Gastroesophageal sphincter (tissue), 4 donors: ENCODE results near the gene CD300E. TPM values are rescaled to one million over a fixed set of nuclear protein-coding genes. Genes with fewer than 3 reads are reported as not detected.

Source experiments
- ATAC-seq: fragments of 150-250 bp; one replicate; pipeline ENCODE4 v1.9.1; 2016; ENCODE audit warnings: mild to moderate bottlenecking, moderate library complexity
- H3K27ac ChIP-seq, 4 donors: fragments of 200-600 bp; sonication (generic) in 3 of 4; 1 replicate in 3 of 4; 2 replicates in 1 of 4; pipeline ENCODE4 v1.5.1; 2016 to 2019
- H3K27me3 ChIP-seq: fragments of 200-600 bp; sonication (generic); one replicate; pipeline ENCODE4 v1.5.1; 2019
- H3K36me3 ChIP-seq, 2 donors: fragments of 200-600 bp; sonication (generic); one replicate each; pipeline ENCODE4 v1.5.1; 2019; ENCODE audit warnings: control low read depth in 1 of 2
- H3K4me1 ChIP-seq, 3 donors: fragments of 200-600 bp; sonication (generic); 1 replicate in 2 of 3; 2 replicates in 1 of 3; pipeline ENCODE4 v1.5.1; 2016 to 2019; ENCODE audit warnings: control low read depth in 2 of 3
- H3K4me3 ChIP-seq, 2 donors: fragments of 200-600 bp; sonication (generic); one replicate each; pipeline ENCODE4 v1.5.1; 2019; ENCODE audit warnings: mild to moderate bottlenecking in 1 of 2, moderate library complexity in 1 of 2
- H3K9me3 ChIP-seq, 3 donors: fragments of 200-600 bp; sonication (generic); one replicate each; pipeline ENCODE4 v1.5.1; 2017 to 2019; ENCODE audit warnings: control low read depth in 2 of 3
- CTCF ChIP-seq, 4 experiments: fragments of 200-600 bp in 2 of 4; fragments of 450-650 bp in 2 of 4; sonication (generic) in 1 of 4; IDR thresholded peaks; one replicate each; pipeline ENCODE4 v1.5.1; 2017 to 2019; ENCODE audit warnings: antibody characterized with exemption in 4 of 4, mild to moderate bottlenecking in 2 of 4, moderate library complexity in 2 of 4
- EP300 ChIP-seq: sonication (generic); formaldehyde crosslinking; IDR thresholded peaks from one replicate; pipeline ENCODE4 v1.6.1; 2017; ENCODE audit warnings: antibody characterized with exemption, mild to moderate bottlenecking
- POLR2A ChIP-seq, 2 donors: fragments of 450-650 bp; IDR thresholded peaks; one replicate each; pipeline ENCODE4 v1.6.1; 2017; ENCODE audit warnings: antibody characterized with exemption in 2 of 2, mild to moderate bottlenecking in 2 of 2, moderate library complexity in 1 of 2
- POLR2AphosphoS5 ChIP-seq: sonication (generic); formaldehyde crosslinking; IDR thresholded peaks from one replicate; pipeline ENCODE4 v1.6.1; 2017; ENCODE audit warnings: antibody characterized with exemption
- WGBS, 2 donors: methylation state at CpG; one replicate each; pipeline ENCODE4 v1.1.5; 2018; ENCODE audit warnings: low coverage in 1 of 2; 5-methylcytosine and 5-hydroxymethylcytosine counted together
- total RNA-seq, 4 donors: library from RNA; depleted of rRNA; stranded (reverse); fragments of >200 nt; gene quantifications; one replicate each; pipeline ENCODE4 v1.1.0, GENCODE V29; 2016

The CD300E gene
- total RNA-seq, 4 donors from 2014 or later, result 0.16 to 3.9 (median 0.41) TPM

- no peak for ATAC-seq
- Histone ChIP-seq H3K36me3 (no peaks in the 10 kb centered on the region), H3K9me3 (no peaks in the 10 kb centered on the region), H3K4me1 (no peaks in the 10 kb centered on the region), H3K27ac (no peak overlapping the region), H3K27me3 (peaks cover 37% of the 10 kb centered on the region), H3K4me3 (no peak overlapping the region)
- TF ChIP-seq POLR2A (IDR thresholded peaks at IDR 0.05) (no peak), POLR2AphosphoS5 (no peak), CTCF (IDR thresholded peaks at IDR 0.05) (no peak), EP300 (no peak)
- 94% methylated on average over 1 of the region's 1 CpG; no CpG with 5 or more reads in 1 of the 2 donors for WGBS, 2 donors
Observed at GRCh38 chr17:74563358-74563757, 60.2 kb downstream of the CD300E start.

- H3K4me1 ChIP-seq, result no peaks in the 10 kb centered on the region
- 54 to 60% methylated on average over 3 of the region's 3 CpGs for WGBS, 2 donors
- ATAC-seq, result no peak
Observed at GRCh38 chr17:74561586-74561985, 62.0 kb downstream of the CD300E start.

More at GRCh38 chr17:74561586-74561985, 62.0 kb downstream of the CD300E start:
- H3K36me3 ChIP-seq, result no peaks in the 10 kb centered on the region
- H3K27ac ChIP-seq, result no peak overlapping the region
- no peaks in the 10 kb centered on the region for H3K9me3 ChIP-seq
- no peak overlapping the region for H3K4me3 ChIP-seq
- H3K27me3 ChIP-seq, result peaks cover 37% of the 10 kb centered on the region
- no peak for TF ChIP-seq CTCF (IDR thresholded peaks at IDR 0.05)
- no peak for TF ChIP-seq EP300
- TF ChIP-seq POLR2AphosphoS5, result no peak
- no peak for TF ChIP-seq POLR2A (IDR thresholded peaks at IDR 0.05)

Other genes with a start within 250 kb of the CD300E start
- 10 to 100 TPM; 11.3 to 27.2 (median 14.3) TPM for gene GPRC5C, start 191.7 kb downstream of the CD300E start, total RNA-seq
- gene CD300A, start 157.1 kb downstream of the CD300E start, total RNA-seq, result 1 to 10 TPM; 2.0 to 5.8 (median 3.1) TPM
- 1 to 10 TPM in 1 of 4 donors, under 1 TPM in 1, not detected in 2; 0.67 to 1.0 TPM for gene CD300LB, start 92.3 kb downstream of the CD300E start, total RNA-seq
- 1 to 10 TPM in 1 of 4 donors, under 1 TPM in 1, not detected in 2; 0.54 to 2.3 TPM for gene CD300C, start 77.6 kb downstream of the CD300E start, total RNA-seq
- not detected for gene CD300H, start 56.2 kb downstream of the CD300E start, total RNA-seq
- gene CD300LD, start 31.5 kb downstream of the CD300E start, total RNA-seq, result not detected
- under 1 TPM in 1 of 4 donors, not detected in 3; 0.27 TPM for gene CD300LF, start 89.2 kb upstream of the CD300E start, total RNA-seq
- 1 to 10 TPM; 1.2 to 5.1 (median 2.0) TPM for gene RAB37, start 113.5 kb upstream of the CD300E start, total RNA-seq
- gene NHERF1, start 124.9 kb upstream of the CD300E start, total RNA-seq, result 10 to 100 TPM; 10.3 to 25.7 (median 19.9) TPM
- 10 to 100 TPM; 21.7 to 34.7 (median 26.3) TPM for gene NAT9, start 152.6 kb upstream of the CD300E start, total RNA-seq
- gene GRIN2C, start 236.1 kb upstream of the CD300E start, total RNA-seq, result 1 to 10 TPM in 1 of 4 donors, under 1 TPM in 2, not detected in 1; 0.16 to 3.5 (median 0.42) TPM
- gene FDXR, start 249.3 kb upstream of the CD300E start, total RNA-seq, result 1 to 10 TPM; 3.6 to 7.8 (median 4.6) TPM